GM21360 (cell line): ENCODE measurements around the gene C2orf76.
"Not testable (repeated sequence)": the region's sequence is repeated elsewhere in the genome, so short reads cannot be mapped to it uniquely, and the experiment has no call there.

Source experiments
- ATAC-seq: cut with Tn5 transposase; IDR thresholded peaks from one replicate; pipeline ENCODE4 v1.9.1; 2021; ENCODE audit warnings: mild to moderate bottlenecking, moderate library complexity; ENCODE audit not compliant: unreplicated experiment

C2orf76 gene

DNA sequence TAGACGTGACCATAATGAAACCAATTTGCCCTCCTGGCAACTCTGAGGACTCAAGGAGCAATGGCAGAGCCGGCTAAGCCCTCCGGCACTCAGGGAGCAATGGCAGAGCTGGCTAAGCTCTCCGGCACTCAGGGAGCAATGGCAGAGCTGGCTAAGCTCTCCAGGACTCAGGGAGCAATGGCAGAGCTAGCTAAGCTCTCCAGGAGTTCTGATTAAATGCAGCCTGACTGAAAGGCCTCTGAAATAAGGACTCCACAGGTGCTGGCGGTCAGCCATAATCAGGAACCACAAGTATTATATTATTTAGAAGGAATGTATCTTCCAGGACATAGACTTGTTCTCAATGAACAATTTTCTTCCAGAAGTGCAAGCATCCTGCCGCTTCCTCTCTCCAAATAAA, 65.2 kb downstream of the C2orf76 start:
- ATAC-seq, result no peak

DNA sequence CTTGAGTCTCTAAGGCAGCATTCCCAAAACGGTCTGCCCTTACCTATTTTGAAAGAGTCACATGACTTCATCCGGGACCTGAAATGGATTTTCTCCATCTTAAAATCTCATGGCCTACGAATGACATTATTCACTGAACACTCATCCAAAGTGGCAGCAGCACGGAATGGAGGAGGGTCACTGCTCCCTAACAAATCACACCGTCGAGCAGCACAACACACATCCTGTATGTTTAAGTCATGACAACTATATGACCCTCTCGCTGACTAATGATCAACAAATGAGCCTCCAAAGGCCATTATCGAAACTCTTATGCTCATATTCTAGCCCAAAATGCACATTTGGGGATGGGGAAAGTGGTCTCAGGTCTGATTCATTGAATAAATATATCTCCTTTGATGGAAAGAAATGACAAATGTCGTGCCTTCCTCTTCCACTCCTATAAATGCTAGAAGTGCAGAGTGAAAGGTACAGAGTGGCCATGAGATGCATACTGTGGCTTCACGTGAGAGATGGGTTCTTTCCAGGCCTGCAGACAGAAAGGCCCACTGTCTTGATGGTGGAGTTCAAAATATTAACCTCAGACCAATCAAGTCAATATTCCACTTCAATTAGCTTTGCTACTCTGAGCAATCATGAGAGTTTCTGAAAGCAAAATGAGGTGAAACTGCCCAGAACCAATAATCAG, 70.8 kb downstream of the C2orf76 start:
- ATAC-seq, result no peak

DNA sequence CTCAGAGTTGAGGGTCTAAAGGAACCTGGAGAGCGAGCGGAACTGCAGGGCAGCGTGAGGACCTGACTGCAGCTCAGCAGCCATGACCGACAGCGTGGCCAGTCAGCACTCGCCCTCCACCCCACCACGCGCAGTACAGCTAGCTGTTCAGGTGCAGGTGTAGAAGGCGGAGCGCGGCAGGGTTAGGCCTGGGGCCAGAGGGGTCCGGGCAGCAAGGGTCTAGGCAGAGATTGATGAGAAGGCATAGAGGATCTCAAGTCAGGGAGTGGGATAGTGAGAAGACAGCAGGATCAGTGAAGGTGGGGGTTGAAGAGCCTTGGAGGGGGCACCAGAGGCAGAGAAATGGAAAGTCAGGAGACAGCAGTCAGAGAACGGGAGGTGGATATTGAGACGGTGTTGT, 72.0 kb downstream of the C2orf76 start:
- no peak for ATAC-seq

DNA sequence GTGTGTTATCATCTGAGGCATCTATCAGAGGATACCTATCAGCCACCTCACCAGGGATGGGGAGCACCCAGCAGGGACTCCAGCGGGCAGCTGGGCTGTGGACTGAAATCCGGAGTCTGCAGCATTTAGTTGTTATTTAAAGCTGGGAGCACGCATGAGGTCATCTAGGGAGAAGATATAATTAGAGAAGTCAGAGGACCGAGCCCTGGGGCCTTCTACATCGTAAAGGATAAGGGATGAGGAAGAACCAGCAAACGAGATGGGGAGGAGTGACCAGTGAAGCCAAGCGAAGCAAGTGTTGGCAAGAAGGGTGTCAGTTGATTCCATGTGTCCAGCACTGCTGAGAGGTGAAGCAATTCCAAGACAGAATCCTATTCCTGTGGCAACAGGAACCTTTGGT, 72.7 kb downstream of the C2orf76 start:
- ATAC-seq, result no peak

DNA sequence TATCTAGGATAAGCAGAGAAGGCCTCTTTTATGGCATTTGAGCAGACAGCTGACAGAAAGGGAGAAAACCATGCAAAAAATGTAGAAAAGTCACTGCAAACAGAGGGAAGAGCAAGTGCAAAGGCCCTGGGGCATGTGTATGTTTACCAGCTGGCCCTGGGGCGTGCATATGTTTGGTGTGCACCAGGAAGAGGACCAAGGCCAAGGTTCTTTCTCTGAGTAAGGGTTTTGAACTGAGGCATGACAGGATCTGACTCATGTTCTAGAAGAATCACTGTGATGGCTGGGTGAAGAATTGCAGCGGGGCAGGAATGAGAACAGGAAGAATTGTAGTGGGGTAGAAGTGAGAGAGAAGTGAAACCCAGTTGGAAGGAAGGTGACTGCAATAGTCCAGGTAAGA, 73.4 kb downstream of the C2orf76 start:
- no peak for ATAC-seq

DNA sequence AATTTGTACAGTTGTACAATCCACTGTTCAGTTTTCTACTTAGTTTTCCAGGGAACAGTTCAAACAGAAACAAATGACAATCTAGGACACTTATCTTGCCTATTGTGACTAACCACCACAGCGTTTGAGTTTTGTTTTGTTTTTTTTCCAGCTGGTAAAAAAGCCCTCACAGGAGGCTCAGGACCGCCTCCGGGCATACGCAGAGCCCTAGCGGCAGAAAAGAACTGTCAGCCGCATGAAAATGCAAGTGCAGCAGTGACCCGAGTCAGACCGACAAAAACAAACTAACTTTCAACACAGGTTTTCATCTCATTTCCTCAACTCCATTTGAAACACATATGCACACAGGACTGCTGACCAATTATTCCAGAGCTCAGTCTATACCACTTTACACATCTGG, 74.4 kb downstream of the C2orf76 start:
- no peak for ATAC-seq

DNA sequence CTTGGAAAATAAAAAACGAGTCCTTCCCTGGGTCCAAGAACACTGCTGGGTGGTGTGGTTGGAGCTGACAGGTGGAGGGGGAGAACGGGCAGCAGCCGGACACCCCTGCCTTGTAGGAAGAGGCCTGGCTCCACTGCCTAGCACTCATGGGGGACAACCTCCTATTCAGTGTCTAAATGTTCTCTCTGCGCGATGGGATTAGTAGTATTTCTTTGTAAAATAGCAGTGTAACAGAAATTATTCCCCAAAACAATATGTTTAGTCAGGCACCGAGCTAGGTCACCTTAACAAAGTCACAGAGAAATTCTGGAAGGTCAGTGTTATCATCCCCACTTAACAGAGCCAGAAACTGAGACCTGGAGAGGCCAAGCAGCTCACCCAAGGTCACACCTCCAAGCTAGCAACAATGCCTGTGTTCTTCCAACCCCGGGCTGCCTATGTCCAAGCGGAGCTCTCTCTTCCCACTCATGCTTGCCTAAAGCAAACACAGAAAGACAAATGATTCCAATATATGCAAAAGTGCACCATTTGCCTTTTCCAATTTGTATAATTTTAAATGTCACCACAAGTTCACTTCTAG, 75.0 kb downstream of the C2orf76 start:
- no peak for ATAC-seq

DNA sequence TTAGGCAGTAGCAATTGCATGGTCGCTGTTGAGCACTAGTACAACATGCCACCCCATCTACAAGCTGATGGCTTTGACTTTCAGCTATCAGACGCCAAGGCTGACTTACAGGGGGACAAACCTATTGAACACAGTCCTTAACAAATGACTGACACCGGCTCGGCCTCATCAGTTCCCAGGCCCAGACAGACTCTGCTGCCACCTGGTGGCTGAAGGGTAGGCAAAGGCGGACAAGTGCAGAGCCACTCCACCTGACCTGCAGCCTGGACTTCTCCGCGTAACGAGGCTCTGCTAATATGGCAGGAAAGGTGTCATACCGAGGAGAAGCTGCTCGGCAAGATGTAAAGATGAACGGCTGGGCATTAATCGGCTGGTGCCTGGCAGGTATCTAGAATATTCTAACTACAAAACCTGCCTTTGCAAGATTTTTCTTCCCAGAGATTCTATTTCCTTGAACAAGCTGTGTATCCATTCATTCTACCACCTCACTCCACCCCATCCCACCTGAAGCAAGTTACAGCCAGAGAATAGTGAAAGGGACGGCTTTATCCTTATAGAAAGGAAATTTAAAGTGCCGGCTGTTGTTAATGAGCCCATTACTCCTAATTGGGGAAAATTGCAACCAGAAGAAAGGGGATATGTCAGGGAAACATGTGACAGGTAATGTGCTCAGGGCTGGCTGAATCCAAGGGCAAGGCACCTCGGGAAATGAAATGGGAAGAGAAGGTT, 75.6 kb downstream of the C2orf76 start:
- ATAC-seq, result peak; percentile 88

DNA sequence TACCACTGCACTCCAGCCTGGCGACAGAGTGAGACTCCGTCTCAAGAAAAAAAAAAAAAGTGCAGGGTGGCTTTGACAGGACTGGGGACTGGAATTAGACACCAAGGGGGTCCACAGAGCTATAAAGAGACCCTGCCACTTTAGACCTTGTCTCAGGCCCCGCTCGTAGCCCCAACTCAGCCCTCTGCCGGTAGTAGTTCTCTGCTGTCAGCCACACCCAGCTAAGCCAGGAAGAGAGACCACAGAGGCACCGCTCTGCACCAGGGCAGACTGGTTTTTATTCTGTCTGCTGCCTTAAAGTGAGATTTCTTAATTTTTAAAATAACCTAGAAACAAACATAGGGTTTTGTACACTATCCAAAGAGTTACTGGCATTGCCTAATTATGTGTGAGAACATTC, 77.0 kb downstream of the C2orf76 start:
- ATAC-seq, result no peak

DNA sequence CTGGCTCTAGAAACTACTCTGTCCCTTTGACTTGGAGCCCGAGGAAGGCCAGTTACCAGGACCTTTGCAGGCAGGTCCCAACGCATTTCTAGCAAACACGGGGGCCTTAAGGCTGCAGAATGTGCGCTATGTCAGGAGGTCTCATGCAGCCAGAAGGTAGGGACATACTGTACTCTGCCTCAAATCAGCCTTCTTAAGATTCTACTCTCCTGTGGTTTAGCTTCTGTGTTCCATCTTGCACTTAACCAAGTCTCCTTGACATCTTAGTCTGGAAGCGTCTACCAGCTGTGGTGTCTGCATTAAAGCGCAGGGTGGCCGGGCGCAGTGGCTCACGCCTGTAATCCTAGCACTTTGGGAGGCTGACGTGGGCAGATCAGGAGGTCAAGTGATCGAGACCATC, 77.5 kb downstream of the C2orf76 start:
- ATAC-seq, result no peak

DNA sequence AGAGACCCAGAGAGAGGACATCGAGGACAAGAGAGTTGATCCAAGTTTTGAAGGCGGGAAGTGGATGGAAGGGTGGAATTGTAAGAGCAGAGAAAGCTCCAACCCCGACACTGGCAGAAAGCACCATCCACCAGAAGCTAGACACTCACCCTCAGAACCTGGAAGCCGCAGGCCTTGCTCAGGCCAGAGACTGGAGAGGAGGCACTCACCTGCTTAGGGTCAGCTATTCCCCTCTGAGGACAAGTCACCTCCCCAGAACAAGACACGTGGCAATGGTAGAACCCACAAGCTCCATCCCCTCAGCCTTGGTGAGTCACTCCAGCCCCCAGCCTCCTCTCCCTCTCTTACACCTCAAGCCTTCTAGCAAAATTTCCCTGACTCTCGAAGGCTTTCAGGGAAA, 78.1 kb downstream of the C2orf76 start:
- ATAC-seq, result no peak

DNA sequence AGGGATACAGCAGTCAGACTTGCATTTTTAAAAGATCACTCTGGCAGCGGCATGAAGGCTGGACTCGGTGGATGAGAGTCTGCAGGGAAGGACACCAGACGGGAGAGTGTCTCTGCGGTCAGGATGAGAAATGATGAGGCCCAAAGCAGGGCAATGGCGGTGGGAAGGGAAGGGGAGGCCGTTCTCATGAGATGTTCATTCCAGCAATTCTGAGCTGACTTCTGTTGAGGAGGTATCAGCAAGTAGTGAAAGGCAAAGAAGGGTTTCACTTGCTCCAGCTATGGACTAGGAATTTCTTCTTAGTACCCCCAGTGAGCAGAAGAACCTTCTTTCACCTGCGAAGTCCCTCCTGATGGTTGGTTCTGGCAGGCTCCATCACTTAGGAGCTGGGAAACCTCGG, 80.0 kb downstream of the C2orf76 start:
- no peak for ATAC-seq

DNA sequence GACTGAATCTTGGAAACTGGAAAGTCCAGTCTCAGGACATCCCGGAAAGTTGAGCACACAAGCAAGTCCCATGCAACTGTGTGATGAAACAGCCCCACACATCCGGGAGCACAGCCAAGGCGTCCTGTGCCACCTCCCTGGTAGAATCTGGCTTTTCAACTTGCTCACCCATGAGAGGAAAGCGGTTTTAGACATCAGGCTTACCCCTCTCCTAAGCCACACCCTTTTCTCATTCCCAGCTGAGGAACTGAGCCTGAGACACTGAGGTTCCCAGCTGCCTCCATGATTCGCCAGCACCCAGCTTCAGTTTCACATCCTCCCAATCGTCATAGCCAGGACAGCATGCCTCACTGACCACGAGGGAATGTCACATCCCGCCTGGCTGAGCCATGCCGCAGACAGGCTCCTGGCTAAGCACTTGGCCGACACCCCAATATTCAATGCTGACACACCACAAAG, 82.7 kb downstream of the C2orf76 start:
- no peak for ATAC-seq

DNA sequence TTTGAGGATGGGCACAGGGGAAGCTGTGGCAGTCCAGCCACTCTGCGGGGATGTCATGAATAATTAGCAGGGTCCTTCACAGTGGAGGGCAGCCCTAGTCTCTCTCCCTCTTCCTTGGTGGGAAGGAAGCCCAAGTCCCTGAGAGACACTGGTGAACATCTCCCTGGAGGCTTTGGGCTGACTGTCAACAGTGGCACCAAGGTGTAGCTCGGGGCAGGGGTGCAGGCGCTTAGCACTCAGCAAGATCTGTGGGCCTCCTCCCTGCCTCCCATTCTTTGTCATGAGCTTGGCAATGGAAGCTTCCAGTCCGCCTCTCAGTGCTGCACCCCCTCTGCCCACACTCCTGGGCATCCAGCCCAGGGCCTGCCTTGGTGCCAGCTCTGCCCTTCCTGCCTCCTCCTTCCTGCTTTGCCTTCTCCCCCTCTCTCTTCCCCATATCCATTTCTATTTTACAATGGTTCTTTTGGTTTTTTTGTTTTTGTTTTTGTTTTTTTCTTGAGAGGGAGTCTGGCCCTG, 83.6 kb downstream of the C2orf76 start:
- no peak for ATAC-seq

DNA sequence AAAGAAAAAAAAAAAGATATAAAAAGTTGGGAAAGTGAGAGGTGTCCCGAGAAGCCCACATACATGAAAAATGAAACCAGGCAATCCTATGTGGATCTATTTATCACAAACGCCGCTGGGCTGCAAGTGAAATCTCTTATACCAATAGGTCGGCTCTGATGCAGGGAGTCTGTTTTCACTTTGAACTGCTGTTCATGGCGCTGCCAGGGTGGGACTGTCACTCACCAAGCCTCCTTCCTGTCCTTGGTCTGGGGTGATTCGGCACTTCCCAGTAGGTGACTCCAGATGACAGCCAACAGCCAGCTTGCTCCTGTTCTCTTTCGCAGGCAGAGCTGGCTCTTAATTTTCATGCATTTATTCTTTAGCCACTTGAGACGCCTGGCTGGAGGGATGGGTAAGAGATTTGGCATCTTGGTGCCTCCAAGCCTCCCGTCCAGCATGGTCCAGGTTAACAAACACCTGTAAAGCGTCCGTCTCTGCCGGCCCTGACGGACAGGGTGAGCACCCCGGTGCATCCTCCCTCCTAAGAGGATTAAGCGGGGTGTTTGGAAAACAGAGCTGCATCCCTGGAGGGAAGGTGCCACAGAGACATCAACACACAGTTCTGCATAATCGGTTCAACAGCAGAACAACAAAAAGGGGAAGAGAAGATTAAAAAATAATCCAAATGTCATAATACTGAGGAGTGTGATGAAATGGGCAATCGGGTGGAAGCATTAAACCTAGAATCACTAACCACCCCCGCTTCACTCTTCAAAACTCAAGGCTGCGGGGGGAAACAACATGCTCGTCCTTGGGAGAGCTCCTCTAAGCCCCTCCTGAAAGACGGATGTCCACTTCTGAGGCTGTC, 84.3 kb downstream of the C2orf76 start:
- no peak for ATAC-seq

DNA sequence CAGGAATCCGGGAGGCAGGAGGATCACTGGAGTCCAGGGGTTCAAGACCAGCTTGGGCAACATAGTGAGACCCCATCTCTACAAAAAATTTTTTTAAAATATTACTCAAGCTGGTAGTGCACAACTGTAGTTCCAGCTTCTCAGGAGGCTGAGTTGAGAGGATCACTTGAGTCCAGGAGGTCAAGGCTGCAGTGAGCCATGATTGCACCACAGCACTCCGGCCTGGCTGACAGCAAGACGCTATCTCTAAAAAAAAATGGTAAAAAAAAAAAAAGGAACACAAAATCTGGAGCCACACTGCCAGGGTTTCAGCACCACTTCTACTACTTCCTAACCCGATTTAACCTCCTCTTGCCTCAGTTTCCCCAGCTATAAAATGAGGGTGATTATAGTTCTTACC, 86.0 kb downstream of the C2orf76 start:
- ATAC-seq, result no peak

DNA sequence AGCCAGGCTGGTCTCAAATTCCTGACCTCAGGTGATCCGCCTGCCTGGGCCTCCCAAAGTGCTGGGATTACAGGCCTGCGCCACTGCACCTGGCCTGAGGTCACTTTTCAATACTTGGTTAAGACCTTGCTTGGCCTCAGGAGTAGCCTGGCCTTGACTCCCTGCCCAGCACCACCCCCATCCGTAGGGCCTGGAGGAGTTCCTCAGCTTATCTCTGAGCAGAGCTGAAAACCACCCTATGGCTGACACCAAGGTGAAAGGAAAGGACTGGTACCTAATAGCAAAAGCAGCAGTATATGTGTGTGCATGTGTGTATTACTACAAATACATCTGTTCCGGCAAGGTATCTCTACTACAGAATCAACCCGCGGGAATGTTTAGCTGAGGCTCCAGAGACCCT, 87.0 kb downstream of the C2orf76 start:
- ATAC-seq, result no peak

DNA sequence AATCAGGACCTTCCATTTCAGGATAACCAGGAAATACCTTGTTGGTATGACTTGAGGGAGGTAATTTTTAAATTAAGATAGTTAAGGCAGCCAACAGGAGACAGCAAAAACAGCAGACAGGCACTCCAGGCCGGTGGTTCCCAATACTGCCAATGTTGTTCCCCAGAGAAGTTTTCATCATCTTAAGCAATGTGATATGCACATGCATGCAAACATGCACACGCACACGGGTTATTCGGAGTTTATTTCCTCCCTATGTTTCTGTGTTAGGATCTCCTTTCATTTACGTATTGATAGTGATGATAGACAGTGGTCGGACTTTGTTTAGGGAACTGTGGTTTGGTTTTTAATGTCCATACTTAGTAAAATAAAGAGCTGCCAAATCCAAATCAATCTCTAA, 87.7 kb downstream of the C2orf76 start:
- ATAC-seq, result no peak

DNA sequence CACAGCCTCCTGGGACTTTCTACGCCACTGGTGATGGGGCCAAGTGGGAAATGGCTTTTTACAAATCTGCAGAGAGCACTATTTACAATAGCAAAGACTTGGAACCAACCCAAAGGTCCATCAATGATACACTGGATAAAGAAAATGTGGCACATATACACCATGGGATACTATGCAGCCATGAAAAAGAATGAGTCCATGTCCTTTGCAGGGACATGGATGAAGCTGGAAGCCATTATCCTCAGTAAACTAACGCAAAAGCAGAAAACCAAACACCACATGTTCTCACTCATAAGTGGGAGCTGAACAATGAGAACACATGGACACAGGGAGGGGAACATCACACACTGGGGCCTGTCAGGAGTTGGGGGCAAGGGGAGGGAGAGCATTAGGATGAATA, 88.2 kb downstream of the C2orf76 start:
- ATAC-seq, result not testable (repeated sequence)

DNA sequence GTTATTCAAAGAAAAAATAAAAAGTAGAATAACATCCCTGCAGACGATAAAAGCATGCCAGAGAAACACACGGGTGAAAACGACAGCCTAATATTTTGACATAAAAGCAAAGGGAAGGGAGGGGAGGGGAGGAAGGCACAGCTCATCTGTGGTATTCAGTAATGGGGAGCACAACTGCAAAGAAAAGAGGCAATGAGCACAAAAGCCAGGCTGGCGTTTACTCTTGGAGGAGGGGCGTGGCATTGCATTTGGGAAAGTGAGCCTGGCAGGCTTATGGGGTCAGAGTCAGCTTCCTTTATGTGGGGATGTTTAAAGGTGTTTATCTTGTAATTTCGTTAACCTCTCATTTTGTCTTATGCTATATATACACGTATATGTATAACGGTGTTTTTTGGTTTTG, 89.8 kb downstream of the C2orf76 start:
- ATAC-seq, result no peak

DNA sequence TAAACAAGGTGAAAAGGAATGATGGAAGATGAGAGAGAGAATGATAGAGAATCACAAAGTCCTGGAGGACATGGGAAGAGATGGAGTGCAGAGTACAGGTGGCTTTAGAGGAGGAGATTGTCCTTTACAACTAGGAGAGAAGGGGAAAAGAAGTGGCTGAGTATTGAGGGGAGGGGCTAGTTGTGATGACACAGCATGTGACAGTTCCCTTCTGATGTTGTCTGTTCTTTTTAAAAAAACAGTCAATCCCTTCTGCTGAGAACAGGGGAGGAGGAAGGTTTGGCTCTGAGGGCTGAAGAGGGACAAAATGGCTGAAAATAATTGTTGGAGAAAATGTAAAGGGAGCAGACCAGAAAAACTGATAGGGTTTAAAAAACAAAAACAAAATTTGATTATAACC, 99.0 kb downstream of the C2orf76 start:
- no peak for ATAC-seq
